Breast epithelium (tissue), 4 donors: ENCODE results near the gene PDE7B. TPM values are rescaled to one million over a fixed set of nuclear protein-coding genes. Genes with fewer than 3 reads are reported as not detected.

Source experiments
- DNase-seq, 2 donors: peaks; one replicate each; pipeline ENCODE4 v3.0.0-alpha.2; 2019; ENCODE audit warnings: low spot score in 2 of 2
- H3K27ac ChIP-seq, 2 donors: fragments of 200-600 bp; sonication (generic) in 1 of 2; one replicate each; pipeline ENCODE4 v1.5.1; 2016 to 2019; ENCODE audit warnings: mild to moderate bottlenecking in 1 of 2
- H3K27me3 ChIP-seq, 2 donors: fragments of 200-600 bp; sonication (generic) in 1 of 2; one replicate each; pipeline versions ENCODE4 v1.5.1 to v1.6.0; 2017 to 2019; ENCODE audit warnings: control low read depth in 1 of 2, mild to moderate bottlenecking in 1 of 2
- H3K36me3 ChIP-seq: fragments of 200-600 bp; one replicate; pipeline ENCODE4 v1.5.1; 2019
- H3K4me1 ChIP-seq, 2 donors: fragments of 200-600 bp; sonication (generic); one replicate each; pipeline ENCODE4 v1.5.1; 2016 to 2019; ENCODE audit warnings: control low read depth in 1 of 2
- H3K4me3 ChIP-seq, 3 donors: fragments of 200-600 bp; sonication (generic); 1 replicate in 2 of 3; 2 replicates in 1 of 3; pipeline ENCODE4 v1.5.1; 2016 to 2019; ENCODE audit warnings: mild to moderate bottlenecking in 3 of 3, moderate library complexity in 2 of 3
- H3K9me3 ChIP-seq, 2 donors: fragments of 200-600 bp; sonication (generic) in 1 of 2; one replicate each; pipeline ENCODE4 v1.5.1; 2016 to 2019; ENCODE audit warnings: control low read depth in 1 of 2
- CTCF ChIP-seq, 3 donors: fragments of 450-650 bp; IDR thresholded peaks; one replicate each; pipeline ENCODE4 v1.5.1; 2016 to 2017; ENCODE audit warnings: antibody characterized with exemption in 3 of 3, mild to moderate bottlenecking in 3 of 3, moderate library complexity in 3 of 3
- POLR2A ChIP-seq: fragments of 450-650 bp; IDR thresholded peaks from one replicate; pipeline ENCODE4 v1.6.1; 2016; ENCODE audit warnings: antibody characterized with exemption, mild to moderate bottlenecking, moderate library complexity
- POLR2AphosphoS5 ChIP-seq, 3 donors: sonication (generic); formaldehyde crosslinking; IDR thresholded peaks; one replicate each; pipeline ENCODE4 v1.6.1; 2017; ENCODE audit warnings: antibody characterized with exemption in 3 of 3
- intact Hi-C: fragments of 100-400 bp; cut with DNase I; formaldehyde crosslinking; loops from one replicate; pipeline ENCODE4 v1.15.1; 2023; ENCODE audit warnings: low total_unique reads
- total RNA-seq, 3 donors: library from RNA; depleted of rRNA; stranded (reverse); fragments of >200 nt; gene quantifications; one replicate each; pipeline ENCODE4 v1.1.0, GENCODE V29; 2016

The PDE7B gene
- total RNA-seq, 3 donors from 2014 or later: 3.4 to 5.2 (median 5.1) TPM

GRCh38 chr6:135884136-135884535 is 32.6 kb downstream of the PDE7B start:
- H3K27me3 ChIP-seq: no peaks in the 10 kb centered on the region
- TF ChIP-seq POLR2AphosphoS5 (IDR thresholded peaks at IDR 0.05) (no peak), POLR2A (no peak), CTCF (IDR thresholded peaks at IDR 0.05) (no peak)
- no peak overlapping the region for H3K4me3 ChIP-seq
- H3K9me3 ChIP-seq: no peaks in the 10 kb centered on the region
- no peaks in the 10 kb centered on the region for H3K4me1 ChIP-seq
- intact Hi-C loops: no loop called here
- DNase-seq: no peak
- no peak overlapping the region for H3K27ac ChIP-seq
- no peaks in the 10 kb centered on the region for H3K36me3 ChIP-seq

- DNase-seq: no peak
- Histone ChIP-seq H3K36me3 (no peaks in the 10 kb centered on the region), H3K9me3 (no peaks in the 10 kb centered on the region), H3K4me1 (no peaks in the 10 kb centered on the region), H3K27me3 (no peaks in the 10 kb centered on the region), H3K4me3 (no peak overlapping the region), H3K27ac (no peak overlapping the region)
- TF ChIP-seq CTCF (IDR thresholded peaks at IDR 0.05): no peak
- TF ChIP-seq POLR2AphosphoS5 (IDR thresholded peaks at IDR 0.05): no peak
- TF ChIP-seq POLR2A: no peak
- intact Hi-C loops: no loop called here
Measured at GRCh38 chr6:135887069-135887468, 35.6 kb downstream of the PDE7B start.

GRCh38 chr6:135888818-135889217 is 37.3 kb downstream of the PDE7B start:
- no peaks in the 10 kb centered on the region for H3K9me3 ChIP-seq
- H3K4me3 ChIP-seq: no peak overlapping the region
- H3K27me3 ChIP-seq: no peaks in the 10 kb centered on the region
- TF ChIP-seq CTCF (IDR thresholded peaks at IDR 0.05): no peak
- no peak for TF ChIP-seq POLR2AphosphoS5 (IDR thresholded peaks at IDR 0.05)
- TF ChIP-seq POLR2A: no peak
- no peaks in the 10 kb centered on the region for H3K36me3 ChIP-seq
- no peaks in the 10 kb centered on the region for H3K4me1 ChIP-seq
- no peak for DNase-seq
- intact Hi-C loops: no loop called here
- no peak overlapping the region for H3K27ac ChIP-seq

- no peak for TF ChIP-seq POLR2A
- no peak for TF ChIP-seq POLR2AphosphoS5 (IDR thresholded peaks at IDR 0.05)
- TF ChIP-seq CTCF (IDR thresholded peaks at IDR 0.05): no peak
- DNase-seq: no peak
- H3K9me3 ChIP-seq: no peaks in the 10 kb centered on the region
- no peak overlapping the region for H3K4me3 ChIP-seq
- H3K27ac ChIP-seq: no peak overlapping the region
- intact Hi-C loops: loop anchor here (1.0 kb wide), 1 partner anchor 12 kb away; no protein-coding TSS in a partner anchor
- no peaks in the 10 kb centered on the region for H3K27me3 ChIP-seq
- no peaks in the 10 kb centered on the region for H3K4me1 ChIP-seq
- H3K36me3 ChIP-seq: no peaks in the 10 kb centered on the region
Measured at GRCh38 chr6:135890876-135891275, 39.4 kb downstream of the PDE7B start.

GRCh38 chr6:135891710-135892109 is 40.2 kb downstream of the PDE7B start:
- Histone ChIP-seq H3K27ac (no peak overlapping the region), H3K27me3 (no peaks in the 10 kb centered on the region), H3K36me3 (no peaks in the 10 kb centered on the region), H3K4me1 (no peaks in the 10 kb centered on the region), H3K9me3 (no peaks in the 10 kb centered on the region), H3K4me3 (no peak overlapping the region)
- TF ChIP-seq POLR2A: no peak
- no peak for TF ChIP-seq POLR2AphosphoS5 (IDR thresholded peaks at IDR 0.05)
- intact Hi-C loops: no loop called here
- DNase-seq: no peak
